Measurements from ENCODE around the gene MARCHF10.

- TF ChIP-seq, protein P1, sequence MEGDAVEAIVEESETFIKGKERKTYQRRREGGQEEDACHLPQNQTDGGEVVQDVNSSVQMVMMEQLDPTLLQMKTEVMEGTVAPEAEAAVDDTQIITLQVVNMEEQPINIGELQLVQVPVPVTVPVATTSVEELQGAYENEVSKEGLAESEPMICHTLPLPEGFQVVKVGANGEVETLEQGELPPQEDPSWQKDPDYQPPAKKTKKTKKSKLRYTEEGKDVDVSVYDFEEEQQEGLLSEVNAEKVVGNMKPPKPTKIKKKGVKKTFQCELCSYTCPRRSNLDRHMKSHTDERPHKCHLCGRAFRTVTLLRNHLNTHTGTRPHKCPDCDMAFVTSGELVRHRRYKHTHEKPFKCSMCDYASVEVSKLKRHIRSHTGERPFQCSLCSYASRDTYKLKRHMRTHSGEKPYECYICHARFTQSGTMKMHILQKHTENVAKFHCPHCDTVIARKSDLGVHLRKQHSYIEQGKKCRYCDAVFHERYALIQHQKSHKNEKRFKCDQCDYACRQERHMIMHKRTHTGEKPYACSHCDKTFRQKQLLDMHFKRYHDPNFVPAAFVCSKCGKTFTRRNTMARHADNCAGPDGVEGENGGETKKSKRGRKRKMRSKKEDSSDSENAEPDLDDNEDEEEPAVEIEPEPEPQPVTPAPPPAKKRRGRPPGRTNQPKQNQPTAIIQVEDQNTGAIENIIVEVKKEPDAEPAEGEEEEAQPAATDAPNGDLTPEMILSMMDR (IDR thresholded peaks at IDR 0.05) = no peak
- no peak for TF ChIP-seq EP300 (IDR thresholded peaks at IDR 0.05)
Measured at GRCh38 chr17:62757500-62757951, 50.6 kb downstream of the MARCHF10 start.

All from ovary (tissue), 3 donors.